DOHH2 (cell line): ENCODE results near the gene MDGA2.

ENCODE experiments used
- EZH2phosphoT487 ChIP-seq: fragments of 200-600 bp; sonication (generic); IDR thresholded peaks from 2 replicates; pipeline ENCODE4 v1.6.1; 2017; ENCODE audit warnings: borderline replicate concordance, mild to moderate bottlenecking, antibody characterized with exemption, low read length, moderate library complexity, mixed read lengths
- TF ChIP-seq, protein P1 (sequence below): fragments of 200-600 bp; sonication (generic); IDR thresholded peaks from one replicate; pipeline ENCODE4 v1.5.1; 2014; ENCODE audit warnings: antibody characterized with exemption, mild to moderate bottlenecking, low read depth, low read length; ENCODE audit not compliant: poor library complexity, severe bottlenecking

DNA sequence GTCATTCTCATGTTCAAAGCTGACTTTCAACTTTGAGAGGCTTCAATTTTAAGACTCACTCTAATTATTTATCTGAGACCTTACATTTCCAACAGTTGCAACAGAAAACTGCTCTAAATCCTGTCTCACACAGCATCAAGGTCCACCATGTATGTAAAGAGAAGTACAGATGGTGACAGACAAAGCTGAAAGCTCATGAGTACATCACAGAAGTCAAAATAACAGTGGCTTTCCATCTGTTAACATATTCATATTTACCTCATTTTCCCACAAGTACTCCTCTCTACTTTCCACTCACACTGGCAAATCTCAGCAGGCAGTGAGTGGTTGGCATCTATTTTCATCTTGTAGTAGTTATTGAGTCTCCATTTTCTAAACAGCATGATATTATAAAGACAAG, 192.0 kb downstream of the MDGA2 start:
- TF ChIP-seq, protein P1, sequence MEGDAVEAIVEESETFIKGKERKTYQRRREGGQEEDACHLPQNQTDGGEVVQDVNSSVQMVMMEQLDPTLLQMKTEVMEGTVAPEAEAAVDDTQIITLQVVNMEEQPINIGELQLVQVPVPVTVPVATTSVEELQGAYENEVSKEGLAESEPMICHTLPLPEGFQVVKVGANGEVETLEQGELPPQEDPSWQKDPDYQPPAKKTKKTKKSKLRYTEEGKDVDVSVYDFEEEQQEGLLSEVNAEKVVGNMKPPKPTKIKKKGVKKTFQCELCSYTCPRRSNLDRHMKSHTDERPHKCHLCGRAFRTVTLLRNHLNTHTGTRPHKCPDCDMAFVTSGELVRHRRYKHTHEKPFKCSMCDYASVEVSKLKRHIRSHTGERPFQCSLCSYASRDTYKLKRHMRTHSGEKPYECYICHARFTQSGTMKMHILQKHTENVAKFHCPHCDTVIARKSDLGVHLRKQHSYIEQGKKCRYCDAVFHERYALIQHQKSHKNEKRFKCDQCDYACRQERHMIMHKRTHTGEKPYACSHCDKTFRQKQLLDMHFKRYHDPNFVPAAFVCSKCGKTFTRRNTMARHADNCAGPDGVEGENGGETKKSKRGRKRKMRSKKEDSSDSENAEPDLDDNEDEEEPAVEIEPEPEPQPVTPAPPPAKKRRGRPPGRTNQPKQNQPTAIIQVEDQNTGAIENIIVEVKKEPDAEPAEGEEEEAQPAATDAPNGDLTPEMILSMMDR: no peak
- no peak for TF ChIP-seq EZH2phosphoT487
